A673 (cell line): ENCODE results near the gene VSIG10L. TPM values are rescaled to one million over a fixed set of nuclear protein-coding genes. Genes with fewer than 3 reads are reported as not detected.

Source experiments
- BruUV-seq: library from RNA; stranded (reverse); fragments of 400-500 nt; replicated peaks from 2 replicates; lab custom pipeline; 2021; lab: Mats Ljungman, UMichigan
- CTCF ChIA-PET: fragments of 300-600 bp; sonication (Branson Sonifier 250); formaldehyde crosslinking; loops from one replicate; lab custom pipeline; 2022; ENCODE audit warnings: antibody characterized with exemption; lab: Charles Lee
- POLR2A ChIA-PET: fragments of 300-600 bp; sonication (Branson Sonifier 250); formaldehyde crosslinking; loops from one replicate; lab custom pipeline; 2022; ENCODE audit warnings: antibody characterized with exemption; ENCODE audit not compliant: low non-redundant PET; lab: Charles Lee
- DNase-seq: peaks from one replicate; pipeline ENCODE4 v3.0.0-alpha.2; 2015; ENCODE audit warnings: low spot score
- H3K27ac ChIP-seq: fragments of 200-600 bp; sonication (generic); 2 replicates; pipeline ENCODE4 v1.5.1; 2016; ENCODE audit warnings: mixed run types, low read depth, mild to moderate bottlenecking, mixed read lengths, antibody characterized with exemption, low read length; ENCODE audit not compliant: poor library complexity, severe bottlenecking
- H3K27me3 ChIP-seq: fragments of 200-600 bp; sonication (generic); replicated peaks from 2 replicates; pipeline ENCODE4 v1.6.1; 2017; ENCODE audit warnings: mixed run types, low read depth, mild to moderate bottlenecking, mixed read lengths, antibody characterized with exemption, low read length; ENCODE audit not compliant: insufficient read depth, poor library complexity
- H3K36me3 ChIP-seq: fragments of 200-600 bp; sonication (generic); 2 replicates; pipeline ENCODE4 v1.6.1; 2016; ENCODE audit warnings: mixed run types, mild to moderate bottlenecking, mixed read lengths, antibody characterized with exemption, low read length; ENCODE audit not compliant: insufficient read depth, poor library complexity, severe bottlenecking
- H3K4me1 ChIP-seq: fragments of 200-600 bp; sonication (generic); 2 replicates; pipeline ENCODE4 v1.6.1; 2017; ENCODE audit warnings: mixed run types, mild to moderate bottlenecking, mixed read lengths, antibody characterized with exemption, low read length; ENCODE audit not compliant: insufficient read depth, poor library complexity, severe bottlenecking
- H3K4me3 ChIP-seq: fragments of 200-600 bp; sonication (generic); 2 replicates; pipeline ENCODE4 v1.5.1; 2016; ENCODE audit warnings: low read depth, mixed run types, mild to moderate bottlenecking, mixed read lengths, low read length; ENCODE audit not compliant: poor library complexity, severe bottlenecking
- H3K9me3 ChIP-seq: fragments of 200-600 bp; sonication (generic); 2 replicates; pipeline ENCODE4 v1.6.1; 2016; ENCODE audit warnings: mixed run types, low read depth, mild to moderate bottlenecking, mixed read lengths, antibody characterized with exemption, low read length; ENCODE audit not compliant: poor library complexity, severe bottlenecking
- CTCF ChIP-seq: fragments of 300-800, 200-600 bp; sonication (generic); conservative IDR thresholded peaks from 2 replicates; pipeline ENCODE4 v1.5.1; 2017; ENCODE audit warnings: low read depth, mild to moderate bottlenecking, antibody characterized with exemption, low read length, moderate library complexity, mixed read lengths
- EZH2 ChIP-seq: fragments of 200-600 bp; sonication (generic); IDR thresholded peaks from 2 replicates; pipeline ENCODE4 v1.6.1; 2017; ENCODE audit warnings: borderline replicate concordance, low read depth, mild to moderate bottlenecking, mixed read lengths, antibody characterized with exemption, low read length; ENCODE audit not compliant: poor library complexity, severe bottlenecking
- intact Hi-C: fragments of 100-400 bp; cut with micrococcal nuclease; formaldehyde crosslinking; loops from one replicate; pipeline ENCODE4 v1.10.0; 2022; ENCODE audit not compliant: unreplicated experiment
- total RNA-seq: library from RNA; stranded (reverse); gene quantifications from 2 replicates; pipeline ENCODE4 v1.2.3, GENCODE V29; 2021

Gene VSIG10L
- total RNA-seq, 1 experiment from 2014 or later: 0.69 TPM

GRCh38 chr19:51339687-51340656, 2.0 kb downstream of the VSIG10L start:
- peaks cover 8% of the 10 kb centered on the region for H3K4me1 ChIP-seq
- intact Hi-C loops: loop anchor here (2.0 to 10.0 kb wide), 3 partner anchors 27 to 325 kb away; partner anchors contain the start of gene ETFB
- peak overlapping the region; percentile 61 for H3K4me3 ChIP-seq
- H3K9me3 ChIP-seq: no peaks in the 10 kb centered on the region
- BruUV-seq: no TSS peak
- ChIA-PET POLR2A (interaction anchor here (0.5 to 0.6 kb wide), 2 partner anchors 28 to 547 kb away, joined by 6 to 17 read pairs; no protein-coding TSS in a partner anchor), CTCF (interaction anchor here (0.6 to 1.4 kb wide), 4 partner anchors 12 to 321 kb away, joined by 3 to 6 read pairs (median 4); no protein-coding TSS in a partner anchor)
- no peak overlapping the region for H3K27ac ChIP-seq
- TF ChIP-seq EZH2 (no peak), CTCF (no peak; the same call in 1 of the 2 replicates)
- no peaks in the 10 kb centered on the region for H3K36me3 ChIP-seq
- peak; percentile 97 for DNase-seq
- H3K27me3 ChIP-seq: no peaks in the 10 kb centered on the region

- no peaks in the 10 kb centered on the region for H3K36me3 ChIP-seq
- intact Hi-C loops: loop anchor here (2.0 to 10.0 kb wide), 3 partner anchors 28 to 326 kb away; partner anchors contain the start of gene ETFB
- H3K27me3 ChIP-seq: no peaks in the 10 kb centered on the region
- H3K4me3 ChIP-seq: peak overlapping the region; percentile 61
- no TSS peak for BruUV-seq
- POLR2A ChIA-PET: interaction anchor here (0.5 to 0.6 kb wide), 2 partner anchors 28 to 547 kb away, joined by 6 to 17 read pairs; no protein-coding TSS in a partner anchor
- H3K27ac ChIP-seq: no peak overlapping the region
- H3K9me3 ChIP-seq: no peaks in the 10 kb centered on the region
- TF ChIP-seq EZH2: no peak
- TF ChIP-seq CTCF: no peak
- CTCF ChIA-PET: interaction anchor here (0.6 to 1.4 kb wide), 4 partner anchors 12 to 322 kb away, joined by 3 to 6 read pairs (median 4); no protein-coding TSS in a partner anchor
- H3K4me1 ChIP-seq: peaks cover 8% of the 10 kb centered on the region
- DNase-seq: no peak
Measured at GRCh38 chr19:51339313-51339686, 2.6 kb downstream of the VSIG10L start.

- Histone ChIP-seq H3K27me3 (no peaks in the 10 kb centered on the region), H3K9me3 (no peaks in the 10 kb centered on the region), H3K4me1 (peaks cover 8% of the 10 kb centered on the region), H3K27ac (peak overlapping the region; percentile 24), H3K4me3 (peak overlapping the region; percentile 61), H3K36me3 (no peaks in the 10 kb centered on the region)
- BruUV-seq: no TSS peak
- intact Hi-C loops: loop anchor here (2.0 to 10.0 kb wide), 3 partner anchors 28 to 326 kb away; partner anchors contain the start of gene ETFB
- CTCF ChIA-PET: interaction anchor here (1.1 to 1.2 kb wide), 2 partner anchors 29 to 55 kb away, joined by 3 to 6 read pairs; no protein-coding TSS in a partner anchor
- TF ChIP-seq CTCF: peak; percentile 89
- no peak for TF ChIP-seq EZH2
- POLR2A ChIA-PET: no interaction called here
- peak; percentile 86 for DNase-seq
Measured at GRCh38 chr19:51338563-51339312, 3.2 kb downstream of the VSIG10L start.
